ENCODE results near the gene TCAIM.

Gene TCAIM

DNA sequence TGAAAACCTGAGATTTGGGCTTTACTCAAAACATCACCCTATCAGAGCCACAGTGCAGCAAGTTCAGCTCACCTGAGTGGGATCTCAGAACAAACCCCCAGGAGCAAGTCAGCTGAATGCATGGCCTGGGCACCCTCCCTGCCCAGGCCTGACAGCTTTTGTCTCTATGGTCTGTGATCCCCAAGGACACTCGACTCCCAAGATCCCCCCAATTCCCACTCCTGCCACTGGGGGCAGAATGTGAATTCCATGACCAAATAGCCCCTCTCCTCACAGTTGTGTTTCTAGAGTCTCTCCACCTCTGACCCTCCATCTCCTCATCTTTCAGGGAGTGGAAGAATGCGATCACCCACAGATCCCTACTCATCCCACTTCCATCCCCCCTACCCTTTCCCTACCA lies 80.0 kb downstream of the TCAIM start:
- no peak overlapping the region for H3K27ac Mint-ChIP-seq
- TF ChIP-seq, protein P1, sequence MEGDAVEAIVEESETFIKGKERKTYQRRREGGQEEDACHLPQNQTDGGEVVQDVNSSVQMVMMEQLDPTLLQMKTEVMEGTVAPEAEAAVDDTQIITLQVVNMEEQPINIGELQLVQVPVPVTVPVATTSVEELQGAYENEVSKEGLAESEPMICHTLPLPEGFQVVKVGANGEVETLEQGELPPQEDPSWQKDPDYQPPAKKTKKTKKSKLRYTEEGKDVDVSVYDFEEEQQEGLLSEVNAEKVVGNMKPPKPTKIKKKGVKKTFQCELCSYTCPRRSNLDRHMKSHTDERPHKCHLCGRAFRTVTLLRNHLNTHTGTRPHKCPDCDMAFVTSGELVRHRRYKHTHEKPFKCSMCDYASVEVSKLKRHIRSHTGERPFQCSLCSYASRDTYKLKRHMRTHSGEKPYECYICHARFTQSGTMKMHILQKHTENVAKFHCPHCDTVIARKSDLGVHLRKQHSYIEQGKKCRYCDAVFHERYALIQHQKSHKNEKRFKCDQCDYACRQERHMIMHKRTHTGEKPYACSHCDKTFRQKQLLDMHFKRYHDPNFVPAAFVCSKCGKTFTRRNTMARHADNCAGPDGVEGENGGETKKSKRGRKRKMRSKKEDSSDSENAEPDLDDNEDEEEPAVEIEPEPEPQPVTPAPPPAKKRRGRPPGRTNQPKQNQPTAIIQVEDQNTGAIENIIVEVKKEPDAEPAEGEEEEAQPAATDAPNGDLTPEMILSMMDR (IDR thresholded peaks at IDR 0.05; ENCODE audit: unreplicated experiment in 3 of 3) = no peak
- H3K36me3 Mint-ChIP-seq (ENCODE audit: low read depth) = no peaks in the 10 kb centered on the region
- peaks cover 4% of the 10 kb centered on the region for H3K27me3 Mint-ChIP-seq (ENCODE audit: low read depth)
- no peak overlapping the region for H3K4me3 Mint-ChIP-seq
- no peaks in the 10 kb centered on the region for H3K4me1 Mint-ChIP-seq
- no peaks in the 10 kb centered on the region for H3K9me3 Mint-ChIP-seq

DNA sequence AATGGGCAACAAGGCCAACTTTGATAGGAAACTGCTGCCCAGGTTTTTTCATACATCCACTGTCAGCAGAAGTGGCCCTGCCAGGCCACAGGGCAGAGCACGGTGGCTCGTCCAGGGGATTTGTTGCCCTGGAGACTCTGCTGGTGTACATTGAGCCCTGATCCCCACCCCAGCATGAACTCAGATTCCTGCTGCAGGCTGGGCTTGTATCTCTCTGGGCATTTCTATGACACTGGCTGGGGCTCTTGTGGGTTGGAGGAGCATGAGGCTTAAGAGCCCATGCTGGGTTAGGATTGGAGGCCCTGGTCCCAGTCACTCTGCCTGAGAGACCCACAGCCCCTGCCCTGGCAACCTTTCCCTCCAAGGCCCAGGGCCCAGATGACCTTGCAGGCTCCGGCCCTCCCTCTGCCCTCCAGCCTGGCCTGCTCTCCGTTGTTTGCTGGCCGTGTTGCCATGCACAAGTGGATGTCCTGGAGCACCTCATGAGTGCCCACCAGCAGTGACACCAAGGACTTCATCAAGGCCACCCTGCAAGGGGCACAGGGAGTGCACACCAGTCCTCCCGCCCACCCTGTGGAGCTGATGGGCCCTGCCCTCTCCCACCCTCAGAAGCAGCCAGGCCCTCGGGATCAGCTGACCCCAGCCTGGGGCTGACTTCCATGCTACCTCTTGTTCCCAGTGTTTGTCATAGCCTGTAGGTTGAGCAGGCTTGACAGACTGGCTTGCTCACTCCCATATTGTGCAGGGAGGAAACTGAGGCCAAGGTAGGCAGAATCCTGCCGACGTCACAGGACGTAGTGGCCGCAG lies 80.8 kb downstream of the TCAIM start:
- H3K27me3 Mint-ChIP-seq (ENCODE audit: low read depth) = peaks cover 4% of the 10 kb centered on the region
- no peak overlapping the region for H3K4me3 Mint-ChIP-seq
- no peaks in the 10 kb centered on the region for H3K36me3 Mint-ChIP-seq (ENCODE audit: low read depth)
- no peak overlapping the region for H3K27ac Mint-ChIP-seq
- H3K4me1 Mint-ChIP-seq = no peaks in the 10 kb centered on the region
- H3K9me3 Mint-ChIP-seq = no peaks in the 10 kb centered on the region
- TF ChIP-seq, protein P1 (IDR thresholded peaks at IDR 0.05; ENCODE audit: unreplicated experiment in 3 of 3) = no peak

DNA sequence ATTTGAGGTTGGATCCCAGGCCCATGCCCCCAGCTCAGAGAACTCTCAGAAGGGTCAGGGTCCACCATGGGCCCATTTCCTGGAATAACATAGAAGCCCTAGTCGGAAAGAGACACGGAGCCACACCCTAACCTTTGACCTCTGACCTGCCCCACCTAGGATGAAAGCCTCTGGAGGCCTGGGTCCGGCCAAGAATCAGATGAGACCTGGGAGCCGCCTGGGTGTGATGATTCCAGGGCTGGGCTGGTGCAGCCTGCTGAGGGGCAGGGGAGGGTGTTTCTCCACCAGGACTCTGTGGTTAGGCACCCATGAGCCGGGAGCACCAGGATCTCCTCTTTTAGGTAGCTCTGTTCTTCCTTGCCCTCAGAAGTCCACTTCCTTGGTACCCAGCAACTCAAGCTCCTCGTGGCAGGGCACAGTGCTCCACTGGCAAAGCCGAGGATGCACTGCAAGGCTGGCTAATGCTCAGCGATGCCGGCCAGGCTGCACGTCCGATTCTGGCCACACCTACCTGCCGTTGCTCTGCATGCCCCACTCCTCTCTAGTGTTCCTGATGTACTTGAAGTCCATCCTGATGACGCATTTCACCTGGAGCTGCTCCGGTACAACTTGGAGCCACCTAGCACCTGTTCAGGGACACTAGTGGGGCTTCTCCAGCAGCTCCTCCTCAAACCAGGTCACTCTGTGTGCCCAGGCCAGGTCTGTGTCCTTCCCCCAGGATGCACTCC lies 81.5 kb downstream of the TCAIM start:
- H3K4me1 Mint-ChIP-seq = no peaks in the 10 kb centered on the region
- H3K27ac Mint-ChIP-seq = no peak overlapping the region
- H3K36me3 Mint-ChIP-seq (ENCODE audit: low read depth) = no peaks in the 10 kb centered on the region
- TF ChIP-seq, protein P1 (IDR thresholded peaks at IDR 0.05; ENCODE audit: unreplicated experiment in 3 of 3) = no peak
- H3K27me3 Mint-ChIP-seq (ENCODE audit: low read depth) = peaks cover 4% of the 10 kb centered on the region
- no peak overlapping the region for H3K4me3 Mint-ChIP-seq
- no peaks in the 10 kb centered on the region for H3K9me3 Mint-ChIP-seq

DNA sequence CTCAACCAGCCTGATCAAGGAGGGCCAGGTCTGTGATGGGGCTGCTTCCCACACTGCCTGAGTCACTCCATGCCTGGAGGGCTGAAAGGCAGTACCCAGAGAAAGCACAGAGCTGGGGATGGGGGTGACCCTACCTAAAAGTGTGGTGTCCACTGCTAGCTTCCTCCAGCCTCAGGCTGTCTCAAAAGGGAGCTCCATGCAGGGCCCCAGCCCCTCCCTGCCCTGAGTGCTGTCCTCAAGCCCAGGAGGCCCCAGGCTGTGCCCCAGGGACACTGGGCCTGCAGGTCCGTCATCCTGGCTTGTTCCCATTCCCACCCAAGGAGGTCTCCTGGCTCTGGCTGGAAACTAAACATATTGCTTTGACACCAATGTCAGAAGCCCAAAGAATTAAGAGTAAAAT lies 82.1 kb downstream of the TCAIM start:
- TF ChIP-seq, protein P1 (IDR thresholded peaks at IDR 0.05; ENCODE audit: unreplicated experiment in 3 of 3) = no peak
- Mint-ChIP-seq H3K9me3 (no peaks in the 10 kb centered on the region), H3K4me3 (no peak overlapping the region)

DNA sequence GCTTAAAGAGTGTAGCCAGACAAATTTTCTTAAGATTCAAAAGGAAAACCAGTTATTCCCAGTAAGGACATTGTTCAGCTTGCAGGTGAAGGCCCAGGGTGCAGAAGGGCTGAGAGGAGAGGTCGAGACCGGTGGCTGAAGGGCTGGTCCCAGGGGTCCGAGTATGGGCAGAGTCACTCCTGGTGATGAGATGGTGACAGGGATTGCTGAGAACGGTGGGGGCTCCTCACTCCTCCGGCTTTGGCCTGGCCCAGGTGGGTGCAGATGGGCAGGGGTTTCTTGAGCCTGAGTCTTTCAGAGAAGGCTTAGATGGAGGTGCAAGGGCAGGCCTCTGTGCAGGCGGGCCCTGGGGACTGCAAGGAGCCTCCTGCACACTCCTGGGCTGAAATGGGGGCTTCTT lies 82.7 kb downstream of the TCAIM start:
- no peaks in the 10 kb centered on the region for H3K9me3 Mint-ChIP-seq
- peaks cover 4% of the 10 kb centered on the region for H3K27me3 Mint-ChIP-seq (ENCODE audit: low read depth)
- TF ChIP-seq, protein P1 (IDR thresholded peaks at IDR 0.05; ENCODE audit: unreplicated experiment in 3 of 3) = no peak
- no peaks in the 10 kb centered on the region for H3K36me3 Mint-ChIP-seq (ENCODE audit: low read depth)
- no peaks in the 10 kb centered on the region for H3K4me1 Mint-ChIP-seq
- H3K27ac Mint-ChIP-seq = no peak overlapping the region
- H3K4me3 Mint-ChIP-seq = no peak overlapping the region

More for the DNA sequence above, 82.1 kb downstream of the TCAIM start:
- Mint-ChIP-seq H3K36me3 (ENCODE audit: low read depth) (no peaks in the 10 kb centered on the region), H3K27me3 (ENCODE audit: low read depth) (peaks cover 4% of the 10 kb centered on the region), H3K4me1 (no peaks in the 10 kb centered on the region), H3K27ac (no peak overlapping the region)

All from nephron (organoid).